Astrocyte (in vitro differentiated cells and primary cell): Measurements from ENCODE around the gene PTOV1.

ENCODE experiments used
- CTCF ChIP-seq: IDR thresholded peaks from 2 replicates; pipeline ENCODE4 v1.5.1; 2011; ENCODE audit warnings: low read depth, mild to moderate bottlenecking, inconsistent platforms, low read length, moderate library complexity; ENCODE audit not compliant: insufficient read depth
- EZH2 ChIP-seq: IDR thresholded peaks from 2 replicates; pipeline ENCODE4 v1.6.1; 2012; ENCODE audit warnings: mild to moderate bottlenecking, low read length, inconsistent platforms; ENCODE audit not compliant: insufficient read depth

GRCh38 chr19:49803529-49803856, 47.5 kb upstream of the PTOV1 start:
- TF ChIP-seq CTCF (no peak), EZH2 (no peak)
